ENCODE data around the gene HGFAC. TPM values are rescaled to one million over a fixed set of nuclear protein-coding genes. Genes with fewer than 3 reads are reported as not detected.
A peak's percentile ranks its signal among the peaks of the same experiment; 100 is the strongest.

The HGFAC gene
- total RNA-seq, 1 donor from 2014 or later = 1.2 TPM

DNA sequence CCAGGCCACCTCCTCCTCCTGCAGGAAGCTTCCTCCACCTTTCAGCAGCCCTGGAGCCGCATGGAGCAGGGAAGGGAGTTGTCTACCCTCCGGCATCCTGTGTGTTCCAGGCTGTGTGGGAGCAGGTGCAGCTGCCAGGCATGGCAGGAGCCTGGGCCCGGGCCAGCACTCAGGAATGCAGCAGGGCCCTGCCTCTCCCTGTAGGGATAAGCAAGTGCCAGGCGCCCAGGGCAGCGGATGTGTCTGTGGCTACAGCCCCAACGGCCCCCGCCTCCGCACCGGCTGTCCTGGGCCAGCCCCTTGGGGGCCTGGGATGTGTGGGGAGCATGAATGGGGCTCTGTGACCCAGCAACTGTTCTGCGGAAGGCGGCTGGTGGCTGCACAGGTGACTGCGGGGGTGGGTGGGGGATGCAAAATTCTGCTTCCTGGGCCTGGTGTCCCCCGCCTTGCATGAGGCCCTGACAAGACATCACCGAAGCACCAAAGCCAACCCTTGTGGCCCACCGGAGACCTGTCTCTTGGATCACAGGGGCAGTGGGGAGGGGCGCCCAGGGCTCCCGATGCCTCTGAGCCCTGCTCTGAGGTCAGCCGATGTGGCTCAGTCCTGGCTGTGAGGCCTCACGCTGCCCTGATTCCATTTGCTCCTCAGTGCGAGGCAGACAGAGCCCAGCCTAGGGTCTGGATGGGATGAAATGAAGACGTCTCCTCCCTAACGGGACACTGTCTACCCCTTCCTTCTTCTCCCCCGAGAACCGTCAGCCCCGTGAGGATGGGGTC is 19.9 kb downstream of the HGFAC start:
- peaks cover 33% of the 10 kb centered on the region for H3K27me3 ChIP-seq
- H3K4me1 ChIP-seq = peaks cover 5% of the 10 kb centered on the region
- TF ChIP-seq CTCF (IDR thresholded peaks at IDR 0.05) = no peak
- H3K36me3 ChIP-seq = no peaks in the 10 kb centered on the region
- H3K4me3 ChIP-seq = no peak overlapping the region
- intact Hi-C loops (cut with DNase I) = no loop called here
- DNase-seq = peak; percentile 87
- peak; percentile 86 for ATAC-seq
- peak overlapping the region; percentile 36 for H3K27ac ChIP-seq
- H3K9me3 ChIP-seq = no peaks in the 10 kb centered on the region

GRCh38 chr4:3462321-3462789 is 20.6 kb downstream of the HGFAC start:
- intact Hi-C loops (cut with DNase I) = no loop called here
- Histone ChIP-seq H3K4me3 (no peak overlapping the region), H3K4me1 (peaks cover 5% of the 10 kb centered on the region), H3K9me3 (no peaks in the 10 kb centered on the region), H3K27me3 (peaks cover 34% of the 10 kb centered on the region), H3K27ac (no peak overlapping the region), H3K36me3 (no peaks in the 10 kb centered on the region)
- ATAC-seq = no peak
- DNase-seq = no peak
- TF ChIP-seq CTCF (IDR thresholded peaks at IDR 0.05) = no peak

GRCh38 chr4:3462790-3463415 is 21.1 kb downstream of the HGFAC start, which contains the start of gene DOK7:
Gene DOK7, plus strand, starts transcription at chr4:3463306. Its CDS starts 70 bp downstream, at chr4:3463376.
- intact Hi-C loops (cut with DNase I) = no loop called here
- TF ChIP-seq CTCF (IDR thresholded peaks at IDR 0.05) = no peak

DNA sequence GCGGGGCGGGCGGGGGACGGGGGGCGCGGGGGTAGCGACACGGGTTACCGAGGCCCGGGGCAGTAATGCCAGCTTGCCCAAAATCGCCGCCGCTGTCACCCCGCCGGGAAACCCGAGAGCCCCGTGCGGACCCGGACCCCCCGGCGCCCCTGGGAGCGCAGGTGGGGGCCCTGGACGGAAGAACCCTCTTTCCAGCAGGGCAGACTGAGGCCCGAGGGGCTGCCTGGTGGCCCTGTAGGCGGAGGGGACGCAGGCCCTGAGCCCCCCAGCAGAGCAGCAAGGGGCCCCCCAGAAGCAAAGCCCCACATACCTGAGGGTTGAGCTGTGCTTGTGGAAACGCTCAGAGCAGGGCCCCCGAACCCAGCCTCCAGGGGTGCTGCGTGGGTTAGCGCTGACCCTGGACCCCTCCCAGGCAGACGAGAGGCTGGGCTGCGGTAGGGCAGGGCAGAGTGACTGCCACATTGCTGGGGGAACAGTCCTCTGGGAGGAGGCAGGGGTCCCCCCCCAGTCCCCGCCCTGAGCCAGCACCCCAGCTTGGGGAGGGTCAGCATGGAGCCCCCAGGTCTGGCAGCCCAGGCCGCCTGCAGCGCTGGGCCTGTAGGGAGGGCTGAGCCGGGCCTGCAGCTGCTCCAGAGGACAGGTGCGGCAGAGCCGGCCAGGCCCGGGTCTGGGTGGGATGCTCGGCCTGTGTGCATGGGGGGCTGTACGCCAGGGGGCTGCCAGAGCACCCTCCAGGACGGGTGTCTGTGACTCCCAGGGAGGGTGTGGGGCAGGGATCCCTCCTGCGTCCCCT is 22.0 kb downstream of the HGFAC start:
- TF ChIP-seq CTCF (IDR thresholded peaks at IDR 0.05) = no peak
- intact Hi-C loops (cut with DNase I) = no loop called here
- Histone ChIP-seq H3K27me3 (peaks cover 34% of the 10 kb centered on the region), H3K36me3 (no peaks in the 10 kb centered on the region), H3K4me1 (peaks cover 5% of the 10 kb centered on the region), H3K9me3 (no peaks in the 10 kb centered on the region), H3K4me3 (peak overlapping the region; percentile 42), H3K27ac (no peak overlapping the region)
- no peak for DNase-seq
- no peak for ATAC-seq

More at GRCh38 chr4:3462790-3463415, 21.1 kb downstream of the HGFAC start, which contains the start of gene DOK7:
- DNase-seq = no peak
- no peak within 1 kb of the TSS for H3K27ac ChIP-seq
- H3K27me3 ChIP-seq = peaks cover 34% of the 10 kb centered on the region
- no peaks in the 10 kb centered on the region for H3K36me3 ChIP-seq
- H3K4me3 ChIP-seq = peak within 1 kb of the TSS; percentile 42
- peak; percentile 69 for ATAC-seq
- H3K4me1 ChIP-seq = peaks cover 5% of the 10 kb centered on the region
- no peaks in the 10 kb centered on the region for H3K9me3 ChIP-seq

DNA sequence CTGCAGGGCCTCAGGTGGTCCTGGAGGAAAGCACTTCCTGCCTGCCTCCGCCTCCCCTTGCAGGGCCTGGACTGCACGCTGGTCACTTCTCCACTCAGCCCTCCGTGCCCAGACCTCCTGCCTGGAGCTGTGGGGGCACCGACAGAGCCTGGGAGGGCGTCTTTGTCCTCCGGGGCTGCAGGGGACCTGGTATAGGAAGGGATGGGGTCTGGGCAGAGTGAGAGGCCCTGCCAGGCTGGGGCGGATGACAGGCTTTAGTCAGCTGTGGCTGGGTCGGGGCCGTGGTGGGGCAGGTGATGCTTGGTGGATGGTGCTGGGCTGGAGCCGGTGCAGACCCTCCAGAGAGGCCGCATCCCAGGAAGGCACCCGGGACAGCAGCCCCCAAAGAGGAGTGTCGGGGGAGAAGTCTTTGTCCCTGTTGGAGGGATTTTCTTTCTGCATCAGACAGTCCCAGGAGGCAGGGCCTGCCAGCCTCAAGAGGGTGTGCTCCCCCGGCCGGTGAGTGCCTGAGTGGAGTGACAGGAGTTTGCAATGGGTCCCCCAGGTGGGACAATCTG is 22.7 kb downstream of the HGFAC start:
- Histone ChIP-seq H3K27me3 (peaks cover 34% of the 10 kb centered on the region), H3K4me3 (no peak overlapping the region), H3K9me3 (no peaks in the 10 kb centered on the region), H3K27ac (no peak overlapping the region), H3K36me3 (no peaks in the 10 kb centered on the region), H3K4me1 (peaks cover 5% of the 10 kb centered on the region)
- no peak for TF ChIP-seq CTCF (IDR thresholded peaks at IDR 0.05)
- no peak for ATAC-seq
- intact Hi-C loops (cut with DNase I) = no loop called here
- DNase-seq = no peak
